ENCODE results near the gene RCC2.

DNA sequence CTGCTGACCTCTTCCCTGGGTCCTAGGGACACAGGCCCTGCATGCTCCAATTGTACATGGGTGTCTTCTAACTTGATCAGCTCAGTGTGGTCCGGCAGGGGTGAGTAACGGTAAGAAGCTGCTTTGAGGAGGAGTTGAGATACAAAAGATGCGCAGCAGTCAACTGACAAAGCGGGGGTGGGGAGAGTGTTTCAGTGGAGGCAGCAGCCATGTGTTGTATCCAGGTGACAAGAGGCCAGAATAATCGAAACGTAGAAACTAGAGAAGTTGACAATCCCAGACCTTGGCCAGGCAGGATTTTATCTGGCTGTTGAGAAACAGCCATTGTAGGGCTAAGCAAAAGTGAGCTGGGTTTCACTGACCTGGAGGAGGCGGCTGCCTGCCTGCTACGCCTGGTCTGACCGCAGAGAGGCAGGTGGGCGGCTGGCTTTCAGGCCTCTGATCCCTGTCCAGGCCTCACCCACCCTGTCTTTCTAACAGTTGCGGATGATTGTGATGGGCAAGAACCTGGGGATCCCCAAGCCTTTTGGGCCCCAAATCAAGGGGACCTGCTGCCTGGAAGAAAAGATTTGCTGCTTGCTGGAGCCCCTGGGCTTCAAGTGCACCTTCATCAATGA lies 38.6 kb downstream of the RCC2 start:
- TF ChIP-seq SNAI2 (CRISPR knock-in tag; IDR thresholded peaks at IDR 0.05) (no peak), PPARA (CRISPR knock-in tag; IDR thresholded peaks at IDR 0.05; ENCODE audit: borderline replicate concordance) (no peak), ZFP3 (CRISPR knock-in tag; IDR thresholded peaks at IDR 0.05) (no peak), GLIS3 (CRISPR knock-in tag; IDR thresholded peaks at IDR 0.05) (no peak), ESRRG (CRISPR knock-in tag; IDR thresholded peaks at IDR 0.05) (no peak), ARNTL (CRISPR knock-in tag; IDR thresholded peaks at IDR 0.05; ENCODE audit: borderline replicate concordance, low read depth) (no peak), ZNF8 (CRISPR knock-in tag; IDR thresholded peaks at IDR 0.05) (no peak), ZNF565 (CRISPR knock-in tag; conservative IDR thresholded peaks at IDR 0.05; ENCODE audit: low read depth) (no peak), ZC3H10 (CRISPR knock-in tag; IDR thresholded peaks at IDR 0.05) (no peak)
- TF ChIP-seq, protein P1, sequence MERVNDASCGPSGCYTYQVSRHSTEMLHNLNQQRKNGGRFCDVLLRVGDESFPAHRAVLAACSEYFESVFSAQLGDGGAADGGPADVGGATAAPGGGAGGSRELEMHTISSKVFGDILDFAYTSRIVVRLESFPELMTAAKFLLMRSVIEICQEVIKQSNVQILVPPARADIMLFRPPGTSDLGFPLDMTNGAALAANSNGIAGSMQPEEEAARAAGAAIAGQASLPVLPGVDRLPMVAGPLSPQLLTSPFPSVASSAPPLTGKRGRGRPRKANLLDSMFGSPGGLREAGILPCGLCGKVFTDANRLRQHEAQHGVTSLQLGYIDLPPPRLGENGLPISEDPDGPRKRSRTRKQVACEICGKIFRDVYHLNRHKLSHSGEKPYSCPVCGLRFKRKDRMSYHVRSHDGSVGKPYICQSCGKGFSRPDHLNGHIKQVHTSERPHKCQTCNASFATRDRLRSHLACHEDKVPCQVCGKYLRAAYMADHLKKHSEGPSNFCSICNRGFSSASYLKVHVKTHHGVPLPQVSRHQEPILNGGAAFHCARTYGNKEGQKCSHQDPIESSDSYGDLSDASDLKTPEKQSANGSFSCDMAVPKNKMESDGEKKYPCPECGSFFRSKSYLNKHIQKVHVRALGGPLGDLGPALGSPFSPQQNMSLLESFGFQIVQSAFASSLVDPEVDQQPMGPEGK (CRISPR knock-in tag; IDR thresholded peaks at IDR 0.05; ENCODE audit: borderline replicate concordance): no peak
- TF ChIP-seq, protein P2, sequence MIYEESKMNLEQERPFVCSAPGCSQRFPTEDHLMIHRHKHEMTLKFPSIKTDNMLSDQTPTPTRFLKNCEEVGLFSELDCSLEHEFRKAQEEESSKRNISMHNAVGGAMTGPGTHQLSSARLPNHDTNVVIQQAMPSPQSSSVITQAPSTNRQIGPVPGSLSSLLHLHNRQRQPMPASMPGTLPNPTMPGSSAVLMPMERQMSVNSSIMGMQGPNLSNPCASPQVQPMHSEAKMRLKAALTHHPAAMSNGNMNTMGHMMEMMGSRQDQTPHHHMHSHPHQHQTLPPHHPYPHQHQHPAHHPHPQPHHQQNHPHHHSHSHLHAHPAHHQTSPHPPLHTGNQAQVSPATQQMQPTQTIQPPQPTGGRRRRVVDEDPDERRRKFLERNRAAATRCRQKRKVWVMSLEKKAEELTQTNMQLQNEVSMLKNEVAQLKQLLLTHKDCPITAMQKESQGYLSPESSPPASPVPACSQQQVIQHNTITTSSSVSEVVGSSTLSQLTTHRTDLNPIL (CRISPR knock-in tag; IDR thresholded peaks at IDR 0.05; ENCODE audit: low read depth): no peak
- TF ChIP-seq, protein P3, sequence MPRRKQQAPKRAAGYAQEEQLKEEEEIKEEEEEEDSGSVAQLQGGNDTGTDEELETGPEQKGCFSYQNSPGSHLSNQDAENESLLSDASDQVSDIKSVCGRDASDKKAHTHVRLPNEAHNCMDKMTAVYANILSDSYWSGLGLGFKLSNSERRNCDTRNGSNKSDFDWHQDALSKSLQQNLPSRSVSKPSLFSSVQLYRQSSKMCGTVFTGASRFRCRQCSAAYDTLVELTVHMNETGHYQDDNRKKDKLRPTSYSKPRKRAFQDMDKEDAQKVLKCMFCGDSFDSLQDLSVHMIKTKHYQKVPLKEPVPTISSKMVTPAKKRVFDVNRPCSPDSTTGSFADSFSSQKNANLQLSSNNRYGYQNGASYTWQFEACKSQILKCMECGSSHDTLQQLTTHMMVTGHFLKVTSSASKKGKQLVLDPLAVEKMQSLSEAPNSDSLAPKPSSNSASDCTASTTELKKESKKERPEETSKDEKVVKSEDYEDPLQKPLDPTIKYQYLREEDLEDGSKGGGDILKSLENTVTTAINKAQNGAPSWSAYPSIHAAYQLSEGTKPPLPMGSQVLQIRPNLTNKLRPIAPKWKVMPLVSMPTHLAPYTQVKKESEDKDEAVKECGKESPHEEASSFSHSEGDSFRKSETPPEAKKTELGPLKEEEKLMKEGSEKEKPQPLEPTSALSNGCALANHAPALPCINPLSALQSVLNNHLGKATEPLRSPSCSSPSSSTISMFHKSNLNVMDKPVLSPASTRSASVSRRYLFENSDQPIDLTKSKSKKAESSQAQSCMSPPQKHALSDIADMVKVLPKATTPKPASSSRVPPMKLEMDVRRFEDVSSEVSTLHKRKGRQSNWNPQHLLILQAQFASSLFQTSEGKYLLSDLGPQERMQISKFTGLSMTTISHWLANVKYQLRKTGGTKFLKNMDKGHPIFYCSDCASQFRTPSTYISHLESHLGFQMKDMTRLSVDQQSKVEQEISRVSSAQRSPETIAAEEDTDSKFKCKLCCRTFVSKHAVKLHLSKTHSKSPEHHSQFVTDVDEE (CRISPR knock-in tag; IDR thresholded peaks at IDR 0.05): no peak
